SJSA1 (cell line): Measurements from ENCODE around the gene GASK1A. TPM values are rescaled to one million over a fixed set of nuclear protein-coding genes. Genes with fewer than 3 reads are reported as not detected.

Source experiments
- DNase-seq, 2 experiments: peaks; one replicate each; pipeline ENCODE4 v3.0.0-alpha.2; 2015 to 2020; ENCODE audit warnings: low spot score in 2 of 2, low read depth in 1 of 2
- H3K27ac ChIP-seq: fragments of 250-450 bp; sonication (Bioruptor Pico); 2 replicates; pipeline ENCODE4 v1.5.1; 2020; ENCODE audit warnings: mild to moderate bottlenecking, moderate library complexity
- H3K27me3 ChIP-seq: fragments of 250-450 bp; sonication (Bioruptor Pico); replicated peaks from 2 replicates; pipeline ENCODE4 v1.5.1; 2020; ENCODE audit warnings: mild to moderate bottlenecking, moderate library complexity
- H3K36me3 ChIP-seq: fragments of 250-450 bp; sonication (Bioruptor Pico); 2 replicates; pipeline ENCODE4 v1.5.1; 2020; ENCODE audit warnings: mild to moderate bottlenecking
- H3K4me1 ChIP-seq: fragments of 250-450 bp; sonication (Bioruptor Pico); replicated peaks from 2 replicates; pipeline ENCODE4 v1.6.1; 2021; ENCODE audit warnings: mild to moderate bottlenecking
- H3K4me3 ChIP-seq: fragments of 250-450 bp; sonication (Bioruptor Pico); 2 replicates; pipeline ENCODE4 v1.5.1; 2020; ENCODE audit warnings: mild to moderate bottlenecking
- H3K9me3 ChIP-seq: fragments of 250-450 bp; sonication (Bioruptor Pico); replicated peaks from 2 replicates; pipeline ENCODE4 v1.5.1; 2020; ENCODE audit warnings: mild to moderate bottlenecking
- total RNA-seq: library from RNA; depleted of rRNA; stranded (reverse); fragments of >200 nt; shearing (Covaris generic); gene quantifications from 2 replicates; pipeline ENCODE4 v1.2.3, GENCODE V29; 2014

GASK1A gene
- total RNA-seq, 1 experiment from 2014 or later, result not detected

DNA sequence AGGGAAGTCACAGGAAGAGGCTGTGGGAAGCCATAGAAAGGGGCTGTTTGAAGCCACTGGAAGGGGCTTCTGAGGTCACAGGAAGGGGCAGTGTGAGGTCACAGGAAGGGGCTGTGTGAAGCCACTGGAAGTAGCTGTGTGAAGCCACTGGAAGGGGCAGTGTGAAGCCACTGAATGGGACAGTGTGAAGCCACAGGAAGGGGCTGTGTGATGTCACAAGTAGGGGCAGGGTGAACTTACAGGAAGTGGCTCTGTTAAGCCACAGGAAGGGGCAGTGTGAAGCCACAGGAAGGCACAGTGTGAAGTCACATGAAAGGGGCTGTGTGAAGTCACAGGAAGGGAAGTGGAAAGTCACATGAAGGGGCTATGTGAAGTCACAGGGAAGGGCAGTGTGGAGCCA is 33.1 kb downstream of the GASK1A start:
- no peaks in the 10 kb centered on the region for H3K36me3 ChIP-seq
- H3K4me3 ChIP-seq, result no peak overlapping the region
- no peaks in the 10 kb centered on the region for H3K4me1 ChIP-seq

GRCh38 chr3:43013256-43013655 is 34.1 kb downstream of the GASK1A start:
- Histone ChIP-seq H3K36me3 (no peaks in the 10 kb centered on the region), H3K27ac (no peak overlapping the region), H3K4me1 (no peaks in the 10 kb centered on the region), H3K27me3 (no peaks in the 10 kb centered on the region), H3K4me3 (no peak overlapping the region), H3K9me3 (no peaks in the 10 kb centered on the region)
- DNase-seq, result no peak

More for the DNA sequence above, 33.1 kb downstream of the GASK1A start:
- no peak overlapping the region for H3K27ac ChIP-seq
- H3K27me3 ChIP-seq, result no peaks in the 10 kb centered on the region
- DNase-seq, result no peak
- H3K9me3 ChIP-seq, result no peaks in the 10 kb centered on the region

DNA sequence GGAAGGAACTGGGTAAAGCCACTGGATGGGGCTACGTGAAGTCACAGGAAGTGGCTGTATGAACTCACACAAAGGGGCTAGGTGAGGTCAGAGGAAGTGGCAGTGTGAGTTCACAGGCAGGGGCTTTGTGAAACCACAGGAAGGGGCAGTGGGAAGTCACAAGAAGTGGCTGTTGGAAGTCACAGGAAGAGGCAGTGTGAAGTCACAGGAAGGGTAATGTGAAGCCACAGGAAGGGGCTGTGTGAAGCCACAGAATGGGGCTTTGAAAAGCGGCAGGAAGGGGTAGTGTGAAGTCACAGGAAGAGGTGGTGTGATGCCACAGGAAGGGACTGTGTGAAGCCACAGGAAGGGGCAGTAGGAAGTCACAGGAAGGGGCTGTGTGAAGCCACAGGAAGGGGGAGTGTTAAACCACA is 34.6 kb downstream of the GASK1A start:
- Histone ChIP-seq H3K27me3 (no peaks in the 10 kb centered on the region), H3K9me3 (no peaks in the 10 kb centered on the region), H3K27ac (no peak overlapping the region), H3K4me3 (no peak overlapping the region), H3K4me1 (no peaks in the 10 kb centered on the region), H3K36me3 (no peaks in the 10 kb centered on the region)
- no peak for DNase-seq

DNA sequence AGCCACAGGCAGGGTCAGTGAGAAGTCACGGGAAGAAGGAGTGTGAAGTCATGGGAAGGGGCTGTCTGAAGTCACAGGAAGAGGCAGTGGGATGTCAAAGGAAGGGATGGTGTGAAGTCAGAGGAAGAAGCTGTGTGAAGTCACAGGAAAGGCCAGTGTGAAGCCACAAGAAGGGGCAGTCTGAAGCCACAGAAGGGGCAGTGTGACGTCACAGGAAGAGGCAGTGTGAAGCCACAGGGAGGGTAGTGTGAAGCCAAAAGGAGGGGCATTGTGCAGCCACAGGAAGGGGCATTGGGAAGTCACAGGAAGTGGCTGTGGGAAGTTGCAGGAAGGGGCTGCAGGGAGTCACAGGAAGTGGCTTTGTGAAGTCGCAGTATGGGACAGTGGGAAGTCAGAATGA is 35.1 kb downstream of the GASK1A start:
- DNase-seq, result no peak
- H3K4me1 ChIP-seq, result no peaks in the 10 kb centered on the region
- H3K27me3 ChIP-seq, result no peaks in the 10 kb centered on the region
- no peak overlapping the region for H3K4me3 ChIP-seq
- no peak overlapping the region for H3K27ac ChIP-seq
- H3K9me3 ChIP-seq, result no peaks in the 10 kb centered on the region
- no peaks in the 10 kb centered on the region for H3K36me3 ChIP-seq

DNA sequence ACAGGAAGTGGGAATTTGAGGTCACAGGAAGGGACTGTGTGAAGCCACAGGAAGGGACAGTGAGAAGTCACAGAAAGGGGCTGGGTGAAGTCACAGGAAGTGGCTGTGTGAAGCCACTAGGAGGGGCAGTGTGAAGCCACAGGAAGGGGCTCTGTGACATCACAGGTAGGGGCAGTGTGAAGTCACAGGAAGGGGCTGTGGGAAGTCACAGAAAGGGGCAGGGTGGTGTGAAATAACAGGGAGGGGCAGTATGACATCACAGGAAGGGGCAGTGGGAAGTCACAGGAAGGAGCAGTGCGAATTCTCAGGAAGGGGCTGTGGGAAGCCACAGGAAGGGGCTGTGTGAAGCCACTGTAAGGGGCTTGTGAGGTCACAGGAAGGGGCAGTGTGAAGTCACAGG is 35.8 kb downstream of the GASK1A start:
- H3K27me3 ChIP-seq, result no peaks in the 10 kb centered on the region
- H3K36me3 ChIP-seq, result no peaks in the 10 kb centered on the region
- no peak overlapping the region for H3K27ac ChIP-seq
- DNase-seq, result no peak
- H3K4me3 ChIP-seq, result no peak overlapping the region
- no peaks in the 10 kb centered on the region for H3K9me3 ChIP-seq
- H3K4me1 ChIP-seq, result no peaks in the 10 kb centered on the region

- no peaks in the 10 kb centered on the region for H3K9me3 ChIP-seq
- no peaks in the 10 kb centered on the region for H3K27me3 ChIP-seq
- no peak overlapping the region for H3K4me3 ChIP-seq
- H3K36me3 ChIP-seq, result no peaks in the 10 kb centered on the region
- no peak for DNase-seq
- no peaks in the 10 kb centered on the region for H3K4me1 ChIP-seq
- no peak overlapping the region for H3K27ac ChIP-seq
Observed at GRCh38 chr3:43015572-43015971, 36.5 kb downstream of the GASK1A start.

GRCh38 chr3:43015991-43016865 is 37.1 kb downstream of the GASK1A start:
- Histone ChIP-seq H3K4me3 (no peak overlapping the region), H3K27me3 (no peaks in the 10 kb centered on the region), H3K36me3 (no peaks in the 10 kb centered on the region), H3K27ac (no peak overlapping the region), H3K4me1 (no peaks in the 10 kb centered on the region), H3K9me3 (no peaks in the 10 kb centered on the region)
- no peak for DNase-seq

- no peaks in the 10 kb centered on the region for H3K36me3 ChIP-seq
- H3K27me3 ChIP-seq, result no peaks in the 10 kb centered on the region
- no peak for DNase-seq
- H3K27ac ChIP-seq, result no peak overlapping the region
- no peaks in the 10 kb centered on the region for H3K9me3 ChIP-seq
- no peaks in the 10 kb centered on the region for H3K4me1 ChIP-seq
- no peak overlapping the region for H3K4me3 ChIP-seq
Observed at GRCh38 chr3:43017004-43017403, 37.9 kb downstream of the GASK1A start.

- no peaks in the 10 kb centered on the region for H3K9me3 ChIP-seq
- no peaks in the 10 kb centered on the region for H3K4me1 ChIP-seq
- no peak overlapping the region for H3K27ac ChIP-seq
- no peak for DNase-seq
- no peaks in the 10 kb centered on the region for H3K36me3 ChIP-seq
- no peak overlapping the region for H3K4me3 ChIP-seq
- H3K27me3 ChIP-seq, result no peaks in the 10 kb centered on the region
Observed at GRCh38 chr3:43017593-43018195, 38.6 kb downstream of the GASK1A start.

GRCh38 chr3:43018246-43018645 is 39.1 kb downstream of the GASK1A start:
- no peak overlapping the region for H3K4me3 ChIP-seq
- no peaks in the 10 kb centered on the region for H3K36me3 ChIP-seq
- no peaks in the 10 kb centered on the region for H3K9me3 ChIP-seq
- H3K27ac ChIP-seq, result no peak overlapping the region
- no peaks in the 10 kb centered on the region for H3K27me3 ChIP-seq
- no peaks in the 10 kb centered on the region for H3K4me1 ChIP-seq
- DNase-seq, result no peak

GRCh38 chr3:43019006-43019809 is 40.1 kb downstream of the GASK1A start:
- Histone ChIP-seq H3K9me3 (no peaks in the 10 kb centered on the region), H3K36me3 (no peaks in the 10 kb centered on the region), H3K4me1 (no peaks in the 10 kb centered on the region), H3K27me3 (no peaks in the 10 kb centered on the region), H3K4me3 (no peak overlapping the region), H3K27ac (no peak overlapping the region)
- no peak for DNase-seq

GRCh38 chr3:43019826-43020225 is 40.7 kb downstream of the GASK1A start:
- DNase-seq, result no peak

DNA sequence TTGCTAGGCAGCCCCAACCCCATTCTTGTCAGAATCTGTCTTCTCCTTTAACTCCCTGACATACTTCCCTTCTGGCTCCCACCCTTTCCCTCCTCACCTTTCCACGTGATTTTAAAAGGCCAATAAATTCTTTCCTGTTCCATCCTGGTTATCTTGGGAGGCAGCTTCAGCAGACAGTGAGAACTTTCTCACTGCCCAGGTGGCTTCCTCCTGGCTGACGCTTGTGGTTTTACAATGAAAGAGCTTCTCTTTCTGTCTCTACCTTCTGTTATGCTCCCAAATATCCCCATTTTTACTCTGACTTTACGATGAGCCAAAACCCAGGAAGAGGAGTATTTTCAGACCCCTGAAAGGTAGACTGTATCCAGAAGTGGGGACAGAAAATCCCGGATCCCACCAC is 42.1 kb downstream of the GASK1A start:
- H3K4me3 ChIP-seq, result no peak overlapping the region
- H3K36me3 ChIP-seq, result no peaks in the 10 kb centered on the region
- H3K9me3 ChIP-seq, result no peaks in the 10 kb centered on the region
- no peaks in the 10 kb centered on the region for H3K27me3 ChIP-seq
- no peak for DNase-seq
- H3K4me1 ChIP-seq, result no peaks in the 10 kb centered on the region
- no peak overlapping the region for H3K27ac ChIP-seq

More at GRCh38 chr3:43019826-43020225, 40.7 kb downstream of the GASK1A start:
- H3K4me3 ChIP-seq, result no peak overlapping the region
- no peaks in the 10 kb centered on the region for H3K36me3 ChIP-seq
- H3K27me3 ChIP-seq, result no peaks in the 10 kb centered on the region
- no peak overlapping the region for H3K27ac ChIP-seq
- no peaks in the 10 kb centered on the region for H3K4me1 ChIP-seq
- no peaks in the 10 kb centered on the region for H3K9me3 ChIP-seq

DNA sequence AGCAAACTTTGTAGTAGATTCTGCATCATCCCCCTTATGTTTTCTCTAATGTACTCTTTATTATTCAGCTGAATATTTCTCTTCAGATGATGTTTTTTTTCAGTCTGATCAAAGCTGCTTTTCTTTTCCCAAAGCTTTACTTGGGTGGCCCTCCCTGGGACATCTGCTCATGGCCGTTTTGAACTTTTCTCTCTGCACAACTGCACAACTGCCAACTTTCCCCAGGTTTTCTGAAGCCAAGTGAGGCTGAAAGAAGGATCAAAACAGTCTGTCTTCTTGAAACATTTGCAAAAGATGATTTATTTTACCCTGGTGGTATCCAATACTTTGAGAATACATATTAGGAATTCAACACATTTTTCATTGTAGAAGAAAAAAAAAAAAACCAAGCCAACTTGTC is 43.0 kb downstream of the GASK1A start:
- H3K9me3 ChIP-seq, result no peaks in the 10 kb centered on the region
- DNase-seq, result no peak
- H3K27ac ChIP-seq, result no peak overlapping the region
- no peak overlapping the region for H3K4me3 ChIP-seq
- H3K4me1 ChIP-seq, result no peaks in the 10 kb centered on the region
- H3K36me3 ChIP-seq, result no peaks in the 10 kb centered on the region
- no peaks in the 10 kb centered on the region for H3K27me3 ChIP-seq
